Measurements from ENCODE around the gene GALNT16. TPM values are rescaled to one million over a fixed set of nuclear protein-coding genes. Genes with fewer than 3 reads are reported as not detected.

Gene GALNT16
- total and polyA plus RNA-seq, 3 donors from 2014 or later, result 5.6 to 11.1 (median 6.3) TPM

DNA sequence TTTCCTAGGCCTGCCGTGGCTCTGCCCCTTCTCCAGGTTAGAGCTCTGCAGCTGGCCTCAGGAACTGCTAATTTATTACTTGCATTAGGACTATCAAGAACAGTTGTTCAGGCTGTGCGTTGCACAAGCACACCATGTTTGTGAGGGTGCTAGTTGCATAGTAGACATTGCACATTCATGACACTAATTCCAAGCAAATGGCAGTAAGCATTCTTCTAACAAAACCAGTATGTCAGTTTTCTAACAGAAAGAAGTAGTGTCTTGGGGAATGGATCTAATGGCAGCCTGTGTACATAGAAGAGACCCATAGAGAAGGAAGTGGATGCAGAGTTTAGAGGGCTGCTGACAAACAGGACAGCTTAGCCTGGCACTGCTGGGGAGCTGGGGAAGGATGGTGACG lies 84.2 kb downstream of the GALNT16 start:
- H3K27ac ChIP-seq, result no peak overlapping the region
- H3K36me3 ChIP-seq (ENCODE audit: low read depth, missing control alignments), result no peaks in the 10 kb centered on the region
- TF ChIP-seq, protein P1, sequence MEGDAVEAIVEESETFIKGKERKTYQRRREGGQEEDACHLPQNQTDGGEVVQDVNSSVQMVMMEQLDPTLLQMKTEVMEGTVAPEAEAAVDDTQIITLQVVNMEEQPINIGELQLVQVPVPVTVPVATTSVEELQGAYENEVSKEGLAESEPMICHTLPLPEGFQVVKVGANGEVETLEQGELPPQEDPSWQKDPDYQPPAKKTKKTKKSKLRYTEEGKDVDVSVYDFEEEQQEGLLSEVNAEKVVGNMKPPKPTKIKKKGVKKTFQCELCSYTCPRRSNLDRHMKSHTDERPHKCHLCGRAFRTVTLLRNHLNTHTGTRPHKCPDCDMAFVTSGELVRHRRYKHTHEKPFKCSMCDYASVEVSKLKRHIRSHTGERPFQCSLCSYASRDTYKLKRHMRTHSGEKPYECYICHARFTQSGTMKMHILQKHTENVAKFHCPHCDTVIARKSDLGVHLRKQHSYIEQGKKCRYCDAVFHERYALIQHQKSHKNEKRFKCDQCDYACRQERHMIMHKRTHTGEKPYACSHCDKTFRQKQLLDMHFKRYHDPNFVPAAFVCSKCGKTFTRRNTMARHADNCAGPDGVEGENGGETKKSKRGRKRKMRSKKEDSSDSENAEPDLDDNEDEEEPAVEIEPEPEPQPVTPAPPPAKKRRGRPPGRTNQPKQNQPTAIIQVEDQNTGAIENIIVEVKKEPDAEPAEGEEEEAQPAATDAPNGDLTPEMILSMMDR (IDR thresholded peaks at IDR 0.05), result no peak
- TF ChIP-seq POLR2A (IDR thresholded peaks at IDR 0.05), result no peak
- no peak for DNase-seq
- intact Hi-C loops (cut with DNase I; ENCODE audit: low total_unique reads), result no loop called here
- H3K4me3 ChIP-seq, result no peak overlapping the region
- H3K9me3 ChIP-seq, result no peaks in the 10 kb centered on the region
- no peaks in the 10 kb centered on the region for H3K27me3 ChIP-seq
- H3K4me1 ChIP-seq, result no peaks in the 10 kb centered on the region
- 90 to 92% methylated on average over 3 of the region's 3 CpGs for WGBS, 2 donors

DNA sequence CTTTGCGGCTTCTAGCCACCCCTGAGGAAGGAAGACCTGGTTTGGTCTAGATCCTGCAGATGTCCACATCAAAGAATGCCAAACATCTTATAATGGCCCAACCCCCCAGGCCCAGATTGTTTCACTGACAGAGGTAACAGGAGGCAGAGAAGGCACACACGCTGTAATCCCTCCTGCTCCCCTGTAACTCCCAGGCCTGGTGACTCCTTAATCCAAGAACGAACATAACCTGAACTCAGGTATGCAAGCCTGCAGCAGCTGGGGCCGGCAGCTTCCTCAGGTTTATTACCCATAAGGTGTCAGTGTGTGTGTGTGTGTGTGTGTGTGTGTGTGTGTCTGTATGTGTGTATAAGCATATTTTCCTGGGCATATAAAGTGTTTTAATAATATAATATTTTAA lies 85.4 kb downstream of the GALNT16 start:
- Histone ChIP-seq H3K27ac (no peak overlapping the region), H3K27me3 (no peaks in the 10 kb centered on the region), H3K4me1 (no peaks in the 10 kb centered on the region), H3K4me3 (no peak overlapping the region), H3K36me3 (ENCODE audit: low read depth, missing control alignments) (no peaks in the 10 kb centered on the region), H3K9me3 (no peaks in the 10 kb centered on the region)
- no peak for DNase-seq
- whole genome bisulfite sequencing, 2 donors, result 64 to 73% methylated on average over 4 of the region's 4 CpGs
- no peak for TF ChIP-seq POLR2A (IDR thresholded peaks at IDR 0.05)
- TF ChIP-seq, protein P1 (IDR thresholded peaks at IDR 0.05), result no peak
- intact Hi-C loops (cut with DNase I; ENCODE audit: low total_unique reads), result no loop called here

DNA sequence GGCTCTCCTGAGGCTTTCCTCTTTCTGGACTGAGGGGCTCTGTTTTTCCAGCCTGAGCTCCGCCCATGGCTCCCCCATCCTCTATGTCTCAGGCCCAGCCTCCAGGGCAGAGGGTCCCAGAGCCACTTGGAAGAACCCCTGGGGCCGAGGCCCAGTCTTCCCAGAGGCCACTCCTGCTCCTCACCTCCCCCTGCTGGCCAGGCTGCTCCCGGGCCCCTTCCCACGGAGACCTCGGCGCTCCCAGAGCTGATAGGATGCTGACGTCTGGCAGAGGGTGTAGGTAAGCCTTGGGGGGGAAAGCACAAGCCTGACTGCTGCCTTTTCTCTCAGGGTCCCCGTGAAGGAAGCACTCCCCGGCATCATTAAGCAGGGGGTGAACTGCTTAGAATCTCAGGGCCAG lies 86.8 kb downstream of the GALNT16 start:
- Histone ChIP-seq H3K27me3 (no peaks in the 10 kb centered on the region), H3K36me3 (ENCODE audit: low read depth, missing control alignments) (no peaks in the 10 kb centered on the region), H3K27ac (no peak overlapping the region), H3K4me3 (no peak overlapping the region), H3K4me1 (no peaks in the 10 kb centered on the region), H3K9me3 (no peaks in the 10 kb centered on the region)
- TF ChIP-seq POLR2A (IDR thresholded peaks at IDR 0.05), result no peak
- TF ChIP-seq, protein P1 (IDR thresholded peaks at IDR 0.05), result peak in 1 of 3 experiments; percentile 30
- peak; percentile 19 for DNase-seq
- 57 to 68% methylated on average over 8 to 9 of the region's 9 CpGs for whole genome bisulfite sequencing, 2 donors
- intact Hi-C loops (cut with DNase I; ENCODE audit: low total_unique reads), result no loop called here

DNA sequence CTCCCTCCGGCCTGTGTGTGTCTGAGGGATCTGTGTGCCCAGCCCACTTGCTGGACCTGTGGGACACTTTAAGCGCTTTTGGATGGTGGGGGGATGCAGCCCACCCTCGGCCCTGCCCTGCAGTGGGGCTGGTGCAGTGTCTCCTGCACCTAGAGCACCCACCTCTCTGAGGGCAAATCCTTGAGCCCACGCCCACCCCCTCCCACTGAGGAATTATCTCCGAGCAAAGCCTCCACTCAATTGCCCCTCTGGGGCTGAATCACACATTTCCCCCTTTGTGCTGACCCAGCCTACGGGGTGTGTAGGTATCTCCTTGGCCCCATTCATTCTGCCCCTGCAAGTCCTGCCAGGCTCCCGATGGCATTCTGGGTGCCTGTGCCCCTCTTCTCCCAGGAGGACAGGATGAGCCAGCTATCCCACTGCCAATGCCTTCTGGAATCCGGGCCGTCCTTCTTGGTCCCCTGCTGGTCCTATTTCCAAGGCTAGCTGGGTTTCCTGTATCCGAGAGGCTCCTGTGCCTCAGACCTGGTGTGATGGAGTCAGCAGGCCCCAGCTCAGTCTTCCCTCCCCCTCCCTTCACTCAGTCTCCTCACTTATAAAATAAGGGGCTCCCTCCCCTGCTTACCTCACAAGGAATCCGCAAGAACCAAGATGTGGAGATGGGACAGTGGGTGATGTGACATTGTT lies 89.3 kb downstream of the GALNT16 start:
- intact Hi-C loops (cut with DNase I; ENCODE audit: low total_unique reads), result no loop called here
- 87 to 89% methylated on average over 10 to 11 of the region's 11 CpGs for WGBS, 2 donors
- no peak for DNase-seq

More for the DNA sequence above, 89.3 kb downstream of the GALNT16 start:
- no peaks in the 10 kb centered on the region for H3K4me1 ChIP-seq
- no peak overlapping the region for H3K27ac ChIP-seq
- TF ChIP-seq POLR2A (IDR thresholded peaks at IDR 0.05), result no peak
- TF ChIP-seq, protein P1 (IDR thresholded peaks at IDR 0.05), result no peak
- H3K4me3 ChIP-seq, result no peak overlapping the region
- no peaks in the 10 kb centered on the region for H3K36me3 ChIP-seq (ENCODE audit: low read depth, missing control alignments)
- no peaks in the 10 kb centered on the region for H3K27me3 ChIP-seq
- H3K9me3 ChIP-seq, result no peaks in the 10 kb centered on the region
